K562 (cell line): ENCODE measurements around the gene IMMP2L. TPM values are rescaled to one million over a fixed set of nuclear protein-coding genes. Genes with fewer than 3 reads are reported as not detected.

Experiments
- ATAC-seq: fragments of 200-7000 bp; cut with Tn5 transposase; 3 replicates; pipeline ENCODE4 v1.9.1; 2020; ENCODE audit warnings: moderate library complexity
- BruUV-seq: library from RNA; stranded (reverse); fragments of 400-500 nt; replicated peaks from 2 replicates; lab custom pipeline; 2021; lab: Mats Ljungman, UMichigan
- CTCF ChIA-PET: fragments of 300-600 bp; formaldehyde crosslinking; extraction: SDS; loops from one replicate; lab custom pipeline; 2021; ENCODE audit warnings: low intra/inter-chr PET ratio; lab: Yijun Ruan, JAX
- POLR2A ChIA-PET: fragments of 300-600, 350-650 bp; sonication (Branson Sonifier 250); formaldehyde crosslinking; extraction: SDS; loops from one replicate; lab custom pipeline; 2021; ENCODE audit warnings: antibody characterized with exemption, inconsistent platforms; lab: Yijun Ruan, JAX
- DNase-seq, 4 experiments: peaks; one replicate each; pipeline versions ENCODE4 v3.0.0 to v3.0.0-alpha.2; 2011 to 2018; ENCODE audit warnings: low spot score in 3 of 4, mixed read lengths in 3 of 4; ENCODE audit errors: extremely low read depth in 1 of 4
- FAIRE-seq: peaks from 2 replicates; lab custom pipeline; 2011; peaks lifted over from hg19 to GRCh38; lab: Jason Lieb, UNC
- H2AFZ ChIP-seq: 2 replicates; pipeline ENCODE4 v1.6.0; 2011; ENCODE audit warnings: low read depth, low read length, control low read depth, inconsistent platforms
- H3K27ac ChIP-seq: fragments of 200-600 bp; 3 replicates; pipeline ENCODE4 v1.8.0; 2011; ENCODE audit warnings: low read depth, mild to moderate bottlenecking, control low read depth, inconsistent platforms, low read length, moderate library complexity, mixed read lengths; ENCODE audit errors: extremely low read depth
- H3K27me3 ChIP-seq, 2 experiments: fragments of 300-600 bp in 1 of 2; 2 replicates in 1 of 2; 3 replicates in 1 of 2; pipeline versions ENCODE4 v1.6.0 to v1.8.0; 2011; ENCODE audit warnings: inconsistent platforms in 2 of 2, low read length in 2 of 2, mild to moderate bottlenecking in 1 of 2, mixed read lengths in 1 of 2, moderate library complexity in 1 of 2; ENCODE audit not compliant: control insufficient read depth in 2 of 2, insufficient read depth in 2 of 2
- H3K36me3 ChIP-seq: fragments of 300-600 bp; 3 replicates; pipeline ENCODE4 v1.8.0; 2011; ENCODE audit warnings: mild to moderate bottlenecking, low read length, inconsistent platforms; ENCODE audit not compliant: control insufficient read depth, insufficient read depth
- H3K4me1 ChIP-seq, 2 experiments: fragments of 200-600 bp in 1 of 2; replicated peaks in 1 of 2; 2 replicates in 1 of 2; 3 replicates in 1 of 2; pipeline versions ENCODE4 v1.5.1 to v1.8.0; 2011; ENCODE audit warnings: inconsistent platforms in 2 of 2, low read length in 2 of 2, mild to moderate bottlenecking in 1 of 2, mixed read lengths in 1 of 2, moderate library complexity in 1 of 2; ENCODE audit not compliant: control insufficient read depth in 2 of 2, insufficient read depth in 2 of 2
- H3K4me2 ChIP-seq: 2 replicates; pipeline ENCODE4 v1.6.1; 2011; ENCODE audit warnings: low read length, control low read depth, inconsistent platforms, mixed read lengths; ENCODE audit not compliant: insufficient read depth
- H3K4me3 ChIP-seq: fragments of 200-600 bp; sonication (generic), shearing (Covaris generic); 2 replicates; pipeline ENCODE4 v1.5.1; 2016; ENCODE audit warnings: control low read depth, inconsistent platforms
- H3K79me2 ChIP-seq: fragments of 200-600 bp; 3 replicates; pipeline ENCODE4 v1.8.0; 2011; ENCODE audit warnings: low read length, inconsistent platforms; ENCODE audit not compliant: control insufficient read depth, insufficient read depth
- H3K9ac ChIP-seq, 2 experiments: 2 replicates each; pipeline versions ENCODE4 v1.6.0 to v1.6.1; 2011; ENCODE audit warnings: low read depth in 2 of 2, low read length in 2 of 2, control low read depth in 1 of 2, inconsistent platforms in 1 of 2, mild to moderate bottlenecking in 1 of 2, mixed read lengths in 1 of 2; ENCODE audit not compliant: insufficient read depth in 1 of 2
- H3K9me1 ChIP-seq: one replicate; pipeline ENCODE4 v1.6.0; 2011; ENCODE audit warnings: inconsistent platforms, mild to moderate bottlenecking, low read length, moderate library complexity; ENCODE audit not compliant: control insufficient read depth, insufficient read depth
- H3K9me3 ChIP-seq: replicated peaks from 2 replicates; pipeline ENCODE4 v1.5.1; 2011; ENCODE audit warnings: low read depth, low read length, inconsistent platforms; ENCODE audit not compliant: control insufficient read depth, insufficient read depth
- H4K20me1 ChIP-seq: replicated peaks from 2 replicates; pipeline ENCODE4 v1.6.1; 2011; ENCODE audit warnings: low read length, inconsistent platforms, mixed read lengths; ENCODE audit not compliant: control insufficient read depth, insufficient read depth
- ASH1L ChIP-seq: fragments of 450-650 bp; IDR thresholded peaks from 2 replicates; pipeline ENCODE4 v1.6.1; 2018; ENCODE audit warnings: borderline replicate concordance, mild to moderate bottlenecking, low read depth; ENCODE audit not compliant: partially characterized antibody
- C11orf30 ChIP-seq: fragments of 450-650 bp; IDR thresholded peaks from 2 replicates; pipeline ENCODE4 v1.6.1; 2016; ENCODE audit warnings: low read depth, mild to moderate bottlenecking
- MAFF ChIP-seq: IDR thresholded peaks from 2 replicates; pipeline ENCODE4 v1.6.1; 2012; ENCODE audit warnings: low read length, improper control_type of control experiment
- MAFG ChIP-seq: fragments of 450-650 bp; conservative IDR thresholded peaks from 2 replicates; pipeline ENCODE4 v1.6.1; 2016; ENCODE audit warnings: missing genetic modification characterization, missing compliant biosample characterization
- MAFK ChIP-seq: IDR thresholded peaks from 2 replicates; pipeline ENCODE4 v1.6.1; 2011; ENCODE audit warnings: low read length, improper control_type of control experiment
- OTX1 ChIP-seq: fragments of 450-650 bp; formaldehyde crosslinking; IDR thresholded peaks from 2 replicates; pipeline ENCODE4 v1.4.0; 2022; ENCODE audit warnings: mild to moderate bottlenecking
- RBM22 ChIP-seq: fragments of 200-400 bp; formaldehyde crosslinking; IDR thresholded peaks from 2 replicates; pipeline ENCODE4 v1.6.1; 2018; ENCODE audit warnings: low read length, low read depth; ENCODE audit not compliant: poor library complexity, severe bottlenecking
- SREBF1 ChIP-seq: fragments of 150-350 bp; IDR thresholded peaks from 2 replicates; pipeline ENCODE4 v1.6.1; 2014; ENCODE audit warnings: antibody characterized with exemption, low read depth, low read length, borderline replicate concordance
- ZC3H4 ChIP-seq: sonication (generic); formaldehyde crosslinking; IDR thresholded peaks from 2 replicates; pipeline ENCODE4 v1.9.0; 2021; ENCODE audit warnings: missing genetic modification reagents, borderline replicate concordance
- ZNF121 ChIP-seq: sonication (generic); formaldehyde crosslinking; conservative IDR thresholded peaks from 2 replicates; pipeline ENCODE4 v1.8.0; 2022; ENCODE audit warnings: missing genetic modification reagents
- ZNF316 ChIP-seq: fragments of 450-650 bp; IDR thresholded peaks from 2 replicates; pipeline ENCODE4 v1.6.1; 2016
- ZNF407 ChIP-seq: fragments of 450-650 bp; IDR thresholded peaks from 2 replicates; pipeline ENCODE4 v1.6.1; 2016; ENCODE audit warnings: low read depth
- WGBS: fragments of 100-300 bp; shearing (Covaris generic); methylation state at CpG from one replicate; pipeline ENCODE4 v1.1.6; 2016; ENCODE audit warnings: low coverage, mixed read lengths; ENCODE audit not compliant: insufficient coverage; ENCODE audit errors: missing lambda C conversion rate; 5-methylcytosine and 5-hydroxymethylcytosine counted together
- in situ Hi-C: fragments of 300-500 bp; cut with MboI; formaldehyde crosslinking; loops from 4 replicates; pipeline ENCODE4 v1.15.0; 2018; ENCODE audit warnings: inconsistent platforms, mixed read lengths
- intact Hi-C: fragments of 100-400 bp; cut with micrococcal nuclease; formaldehyde crosslinking; loops from 2 replicates; pipeline ENCODE4 v1.14.2; 2022
- polyA plus RNA-seq, 8 experiments: library from polyadenylated mRNA; depleted of rRNA in 4 of 8; stranded (reverse) in 5 of 8; unstranded in 3 of 8; fragments of >200 nt; fragmentation: Nextera tagmentation in 2 of 8; fragmentation: Illumina TruSeq in 1 of 8; extraction: Ambion mirVana in 2 of 8; extraction: Trizol in 1 of 8; gene quantifications; 2 replicates each; pipeline versions ENCODE4 v1.2.1 to v1.2.3, GENCODE V29; 2011 to 2014; ENCODE audit warnings: inconsistent platforms in 1 of 8, missing spikeins in 1 of 8
- total RNA-seq, 7 experiments: library from RNA; depleted of rRNA in 6 of 7; stranded (reverse); fragments of >200 nt in 6 of 7; fragmentation: Illumina TruSeq in 2 of 7; extraction: Trizol in 2 of 7; gene quantifications; 2 replicates each; pipeline versions ENCODE4 v1.2.1 to v1.2.3, GENCODE V29; 2011 to 2021; ENCODE audit warnings: low replicate concordance in 1 of 7

The IMMP2L gene
- total and polyA plus RNA-seq, 9 of the 15 experiments (the other 6 are each of a cell fraction or from before 2014, with no cell fraction given) = 29.7 to 116 (median 53.0) TPM

GRCh38 chr7:111056371-111056770, 505.9 kb downstream of the IMMP2L start:
- Histone ChIP-seq H3K27me3 (no peaks in the 10 kb centered on the region), H3K9me1 (no peaks in the 10 kb centered on the region), H3K4me1 (no peaks in the 10 kb centered on the region), H3K4me3 (no peak overlapping the region), H3K79me2 (no peaks in the 10 kb centered on the region), H4K20me1 (no peaks in the 10 kb centered on the region), H2AFZ (no peak overlapping the region), H3K9ac (no peak overlapping the region), H3K36me3 (no peaks in the 10 kb centered on the region), H3K4me2 (no peak overlapping the region), H3K27ac (no peak overlapping the region), H3K9me3 (no peaks in the 10 kb centered on the region)
- no TSS peak for BruUV-seq
- no peak for DNase-seq
- intact Hi-C loops = no loop called here
- POLR2A ChIA-PET = interaction anchor here (0.6 kb wide), 1 partner anchor 649 kb away, joined by 3 read pairs; no protein-coding TSS in a partner anchor
- FAIRE-seq = no peak
- WGBS = 53% methylated on average over 2 of the region's 2 CpGs
- CTCF ChIA-PET = no interaction called here
- TF ChIP-seq ASH1L = no peak
- no peak for TF ChIP-seq ZC3H4 (CRISPR knock-in tag)
- TF ChIP-seq OTX1 (CRISPR knock-in tag) = no peak
- no peak for TF ChIP-seq ZNF121 (CRISPR knock-in tag)
- no peak for TF ChIP-seq RBM22
- TF ChIP-seq C11orf30 = peak; percentile 81
- TF ChIP-seq ZNF316 = peak; percentile 85
- TF ChIP-seq MAFF = peak; percentile 77
- TF ChIP-seq SREBF1 = no peak
- TF ChIP-seq ZNF407 = no peak
- TF ChIP-seq MAFK = peak; percentile 80
- TF ChIP-seq MAFG (tag) = peak; percentile 76
- ATAC-seq = no peak
- in situ Hi-C loops = no loop called here
